CD4-positive, alpha-beta T cell (primary cell): ENCODE data around the gene USP25. TPM values are rescaled to one million over a fixed set of nuclear protein-coding genes. Genes with fewer than 3 reads are reported as not detected.

Experiments
- ATAC-seq: fragments of 200-7000 bp; cut with Tn5 transposase; one replicate; pipeline ENCODE4 v1.10.0; 2022; ENCODE audit warnings: mild to moderate bottlenecking; ENCODE audit not compliant: poor library complexity
- CTCF ChIA-PET: fragments of 350-600 bp; sonication (Branson Sonifier 250); formaldehyde crosslinking; loops from one replicate; lab custom pipeline; 2021; ENCODE audit warnings: antibody characterized with exemption, inconsistent platforms; lab: Charles Lee
- POLR2A ChIA-PET: fragments of 350-600 bp; sonication (Branson Sonifier 250); formaldehyde crosslinking; loops from one replicate; lab custom pipeline; 2021; ENCODE audit warnings: antibody characterized with exemption, inconsistent platforms; lab: Charles Lee
- DNase-seq, 14 experiments: peaks; one replicate each; pipeline ENCODE4 v3.0.0-alpha.2; 2013 to 2020; ENCODE audit warnings: mixed read lengths in 2 of 14
- H3K27ac ChIP-seq, 2 donors: one replicate each; pipeline versions ENCODE4 v1.5.1 to v1.7.0; 2013; ENCODE audit warnings: low read length in 2 of 2, low read depth in 1 of 2, mild to moderate bottlenecking in 1 of 2
- H3K27me3 ChIP-seq, 2 experiments: 1 replicate in 1 of 2; 2 replicates in 1 of 2; pipeline versions ENCODE4 v1.6.1 to v1.7.0; 2013; ENCODE audit warnings: low read length in 2 of 2, control low read depth in 1 of 2, mild to moderate bottlenecking in 1 of 2, moderate library complexity in 1 of 2; ENCODE audit not compliant: insufficient read depth in 2 of 2, control insufficient read depth in 1 of 2
- H3K36me3 ChIP-seq: one replicate; pipeline ENCODE4 v1.6.1; 2013; ENCODE audit warnings: low read length, control low read depth; ENCODE audit not compliant: insufficient read depth
- H3K4me1 ChIP-seq: one replicate; pipeline ENCODE4 v1.6.1; 2013; ENCODE audit warnings: low read length, control low read depth; ENCODE audit not compliant: insufficient read depth
- H3K4me3 ChIP-seq: one replicate; pipeline ENCODE4 v1.5.1; 2013; ENCODE audit warnings: mild to moderate bottlenecking, low read length, moderate library complexity
- H3K9me3 ChIP-seq, 2 experiments: 1 replicate in 1 of 2; 2 replicates in 1 of 2; pipeline versions ENCODE4 v1.6.1 to v1.7.0; 2013; ENCODE audit warnings: low read length in 2 of 2, mild to moderate bottlenecking in 2 of 2, control low read depth in 1 of 2, moderate library complexity in 1 of 2; ENCODE audit not compliant: control insufficient read depth in 1 of 2, insufficient read depth in 1 of 2
- H3K27ac Mint-ChIP-seq: one replicate; pipeline ENCODE4 v1.8.0; 2020; ENCODE audit warnings: mixed read lengths
- H3K27me3 Mint-ChIP-seq: one replicate; pipeline ENCODE4 v1.8.0; 2021; ENCODE audit warnings: mixed read lengths
- H3K36me3 Mint-ChIP-seq: one replicate; pipeline ENCODE4 v1.8.0; 2021; ENCODE audit warnings: low read depth, mixed read lengths
- H3K4me1 Mint-ChIP-seq: one replicate; pipeline ENCODE4 v1.8.0; 2021; ENCODE audit warnings: low read depth, mixed read lengths
- H3K4me3 Mint-ChIP-seq: one replicate; pipeline ENCODE4 v1.8.0; 2020; ENCODE audit warnings: mild to moderate bottlenecking, mixed read lengths
- H3K9me3 Mint-ChIP-seq: one replicate; pipeline ENCODE4 v1.8.0; 2020; ENCODE audit warnings: mixed read lengths
- CTCF ChIP-seq: fragments of 200-600 bp; IDR thresholded peaks from one replicate; pipeline ENCODE4 v1.8.0; 2022; ENCODE audit warnings: antibody characterized with exemption, mild to moderate bottlenecking
- intact Hi-C, 2 experiments: fragments of 100-400 bp; cut with DNase I in 1 of 2; cut with micrococcal nuclease in 1 of 2; formaldehyde crosslinking; loops; one replicate each; pipeline versions ENCODE4 v1.15.1 to v1.9.0; 2023 to 2025; cut with DNase I, micrococcal nuclease
- total RNA-seq, 174 experiments: library from RNA in 2 of 174; stranded (reverse) in 2 of 174; gene quantifications; one replicate each; pipeline ENCODE4 v1.2.3 and lab custom pipeline; 2021 to 2026

USP25 gene
- total RNA-seq, 2 experiments from 2014 or later = 45.0 to 49.2 TPM

GRCh38 chr21:15929536-15929935 lies 199.8 kb downstream of the USP25 start:
- no peak overlapping the region for H3K4me3 Mint-ChIP-seq
- Histone ChIP-seq H3K9me3 (no peaks in the 10 kb centered on the region), H3K36me3 (no peaks in the 10 kb centered on the region), H3K4me1 (no peaks in the 10 kb centered on the region), H3K27ac (no peak overlapping the region), H3K27me3 (no peaks in the 10 kb centered on the region), H3K4me3 (no peak overlapping the region)
- H3K36me3 Mint-ChIP-seq = no peaks in the 10 kb centered on the region
- intact Hi-C loops = no loop called here
- no peaks in the 10 kb centered on the region for H3K9me3 Mint-ChIP-seq
- TF ChIP-seq CTCF = no peak
- no peak for ATAC-seq
- ChIA-PET CTCF (no interaction called here), POLR2A (no interaction called here)
- no peak overlapping the region for H3K27ac Mint-ChIP-seq
- DNase-seq = no peak
- H3K27me3 Mint-ChIP-seq = no peaks in the 10 kb centered on the region
- H3K4me1 Mint-ChIP-seq = no peaks in the 10 kb centered on the region
